ENCODE measurements around the gene TMPRSS2. TPM values are rescaled to one million over a fixed set of nuclear protein-coding genes. Genes with fewer than 3 reads are reported as not detected.

The TMPRSS2 gene
- total and polyA plus RNA-seq, 2 donors (not counting 1 experiment from before 2014, with no cell fraction given) = not detected

DNA sequence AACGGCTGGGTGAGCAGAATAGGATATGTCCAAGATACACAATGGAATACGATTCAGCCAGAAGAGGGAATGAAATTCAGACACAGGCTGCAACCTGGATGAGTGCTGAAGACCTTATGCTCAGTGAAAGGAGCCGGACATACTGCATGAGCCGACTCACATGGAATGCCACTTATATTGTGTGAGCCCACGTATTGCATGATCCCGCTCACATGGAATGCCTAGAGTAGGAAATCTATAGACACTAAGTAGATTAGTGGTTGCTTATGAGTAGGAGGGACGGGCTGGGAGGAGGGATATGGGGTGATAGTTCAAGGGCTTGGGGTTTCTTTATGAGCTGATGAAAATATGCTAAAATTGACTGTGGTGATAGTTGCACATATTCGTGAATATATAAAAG lies 26.8 kb downstream of the TMPRSS2 start:
- Mint-ChIP-seq H3K27ac (no peak overlapping the region), H3K4me1 (peaks cover 6% of the 10 kb centered on the region), H3K27me3 (peaks cover 13% of the 10 kb centered on the region), H3K9me3 (ENCODE audit: insufficient read depth) (no peaks in the 10 kb centered on the region), H3K4me3 (no peak overlapping the region)
- Histone ChIP-seq H3K27ac (ENCODE audit: low read length in 2 of 2) (no peak overlapping the region), H2AFZ (ENCODE audit: insufficient read depth, low read depth, low read length, poor library complexity, severe bottlenecking) (no peak overlapping the region), H3K79me2 (ENCODE audit: control insufficient read depth, insufficient read depth, low read length) (no peaks in the 10 kb centered on the region), H4K20me1 (ENCODE audit: control insufficient read depth, insufficient read depth, low read length, poor library complexity, severe bottlenecking) (no peaks in the 10 kb centered on the region), H3K4me1 (ENCODE audit: control insufficient read depth in 2 of 2, insufficient read depth in 2 of 2, low read length in 2 of 2) (no peaks in the 10 kb centered on the region), H3K36me3 (replicated peaks in 1 of 2; ENCODE audit: control extremely low read depth in 1 of 2, control insufficient read depth in 1 of 2, extremely low read depth in 1 of 2, insufficient read depth in 2 of 2, low read length in 1 of 2) (no peaks in the 10 kb centered on the region), H3K4me3 (ENCODE audit: control extremely low read depth in 1 of 5, extremely low read depth in 1 of 5, insufficient read depth in 1 of 5, low read depth in 2 of 5, low read length in 4 of 5) (no peak overlapping the region), H3K4me2 (replicated peaks; ENCODE audit: low read depth, low read length, poor library complexity, severe bottlenecking) (no peak overlapping the region), H3K9me3 (ENCODE audit: control extremely low read depth in 1 of 3, control insufficient read depth in 2 of 3, insufficient read depth in 1 of 3, low read length in 2 of 3) (no peaks in the 10 kb centered on the region), H3K27me3 (replicated peaks in 1 of 4; ENCODE audit: control extremely low read depth in 1 of 4, control insufficient read depth in 3 of 4, insufficient read depth in 4 of 4, low read length in 3 of 4) (peaks cover 0 to 5% (median 2%) of the 10 kb centered on the region in 4 experiments), H3K9ac (ENCODE audit: low read length) (no peak overlapping the region)
- ATAC-seq (ENCODE audit: low read depth) (no peak), DNase-seq (no peak)
- POLR2A ChIA-PET = no interaction called here
- WGBS (ENCODE audit: insufficient coverage) = 90% methylated on average over 7 of the region's 8 CpGs
- TF ChIP-seq EZH2 (IDR thresholded peaks at IDR 0.05; ENCODE audit: borderline replicate concordance, insufficient read depth, low read depth, low read length, poor library complexity, severe bottlenecking) (no peak), CTCF (IDR thresholded peaks at IDR 0.05) (no peak)
- CTCF ChIA-PET = interaction anchor here (0.7 to 1.1 kb wide), 3 partner anchors 195 to 303 kb away, joined by 3 to 5 read pairs (median 4); no protein-coding TSS in a partner anchor
- intact Hi-C loops (cut with micrococcal nuclease) = no loop called here

DNA sequence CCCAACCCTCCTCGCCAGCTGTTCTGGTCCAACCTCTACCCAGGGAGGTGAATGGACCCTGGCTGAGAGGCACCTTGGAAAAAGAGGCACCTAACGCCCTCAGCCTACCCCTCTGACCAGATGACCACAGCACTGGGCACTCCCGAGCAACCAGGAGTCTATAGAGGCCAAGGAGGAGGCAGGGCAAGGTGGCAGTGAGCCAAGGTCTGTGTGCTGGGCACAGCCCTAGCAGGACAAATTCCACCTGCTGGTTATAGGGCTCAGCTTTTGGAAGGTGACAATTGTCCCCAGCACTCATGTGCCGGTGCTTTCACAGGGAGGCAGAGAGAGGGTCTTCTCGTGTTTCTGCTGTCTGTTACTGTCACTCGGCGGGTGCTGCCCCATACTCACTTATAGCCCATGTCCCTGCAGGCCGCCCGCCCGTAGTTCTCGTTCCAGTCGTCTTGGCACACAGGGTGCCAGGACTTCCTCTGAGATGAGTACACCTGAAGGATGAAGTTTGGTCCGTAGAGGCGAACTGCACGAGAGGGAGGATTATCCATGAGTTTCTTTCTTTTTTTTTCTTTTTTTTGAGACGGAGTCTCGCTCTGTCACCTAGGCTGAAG lies 27.8 kb downstream of the TMPRSS2 start:
- Histone ChIP-seq H2AFZ (ENCODE audit: insufficient read depth, low read depth, low read length, poor library complexity, severe bottlenecking) (no peak overlapping the region), H3K4me1 (ENCODE audit: control insufficient read depth in 2 of 2, insufficient read depth in 2 of 2, low read length in 2 of 2) (no peaks in the 10 kb centered on the region), H4K20me1 (ENCODE audit: control insufficient read depth, insufficient read depth, low read length, poor library complexity, severe bottlenecking) (no peaks in the 10 kb centered on the region), H3K4me2 (replicated peaks; ENCODE audit: low read depth, low read length, poor library complexity, severe bottlenecking) (no peak overlapping the region), H3K27ac (ENCODE audit: low read length in 2 of 2) (no peak overlapping the region), H3K79me2 (ENCODE audit: control insufficient read depth, insufficient read depth, low read length) (no peaks in the 10 kb centered on the region), H3K9me3 (ENCODE audit: control extremely low read depth in 1 of 3, control insufficient read depth in 2 of 3, insufficient read depth in 1 of 3, low read length in 2 of 3) (no peaks in the 10 kb centered on the region), H3K36me3 (replicated peaks in 1 of 2; ENCODE audit: control extremely low read depth in 1 of 2, control insufficient read depth in 1 of 2, extremely low read depth in 1 of 2, insufficient read depth in 2 of 2, low read length in 1 of 2) (no peaks in the 10 kb centered on the region), H3K4me3 (ENCODE audit: control extremely low read depth in 1 of 5, extremely low read depth in 1 of 5, insufficient read depth in 1 of 5, low read depth in 2 of 5, low read length in 4 of 5) (no peak overlapping the region), H3K9ac (ENCODE audit: low read length) (no peak overlapping the region), H3K27me3 (replicated peaks in 1 of 4; ENCODE audit: control extremely low read depth in 1 of 4, control insufficient read depth in 3 of 4, insufficient read depth in 4 of 4, low read length in 3 of 4) (peaks cover 0 to 5% (median 2%) of the 10 kb centered on the region in 4 experiments)
- WGBS (ENCODE audit: insufficient coverage) = 89% methylated on average over 15 of the region's 17 CpGs
- TF ChIP-seq CTCF (IDR thresholded peaks at IDR 0.05) (no peak), EZH2 (IDR thresholded peaks at IDR 0.05; ENCODE audit: borderline replicate concordance, insufficient read depth, low read depth, low read length, poor library complexity, severe bottlenecking) (no peak)
- ChIA-PET POLR2A (no interaction called here), CTCF (no interaction called here)
- Mint-ChIP-seq H3K4me3 (no peak overlapping the region), H3K27me3 (peaks cover 13% of the 10 kb centered on the region), H3K27ac (no peak overlapping the region), H3K4me1 (peaks cover 6% of the 10 kb centered on the region), H3K9me3 (ENCODE audit: insufficient read depth) (no peaks in the 10 kb centered on the region)
- no peak for DNase-seq
- ATAC-seq (ENCODE audit: low read depth) = no peak
- intact Hi-C loops (cut with micrococcal nuclease) = no loop called here

Measured in B cell (primary cell).